ENCODE results near the gene POLR3B.

Gene POLR3B

GRCh38 chr12:106416273-106416672 lies 58.7 kb downstream of the POLR3B start:
- no peak overlapping the region for H3K4me3 ChIP-seq (ENCODE audit: low read length)
- H3K9me3 ChIP-seq (ENCODE audit: insufficient read depth, low read depth, low read length) = no peaks in the 10 kb centered on the region
- no peaks in the 10 kb centered on the region for H3K27me3 ChIP-seq (ENCODE audit: insufficient read depth, low read length)
- peaks cover 21% of the 10 kb centered on the region; the same call in 1 of the 2 replicates for H3K4me1 ChIP-seq (ENCODE audit: insufficient read depth, low read length)
- H3K27ac ChIP-seq (ENCODE audit: low read depth, low read length) = no peak overlapping the region
- no peak overlapping the region for H3K9ac ChIP-seq (ENCODE audit: low read depth, low read length)
- WGBS = 91% methylated on average over 2 of the region's 2 CpGs
- H3K36me3 ChIP-seq (ENCODE audit: insufficient read depth, low read length) = peaks cover 2% of the 10 kb centered on the region; the same call in 1 of the 2 replicates

DNA sequence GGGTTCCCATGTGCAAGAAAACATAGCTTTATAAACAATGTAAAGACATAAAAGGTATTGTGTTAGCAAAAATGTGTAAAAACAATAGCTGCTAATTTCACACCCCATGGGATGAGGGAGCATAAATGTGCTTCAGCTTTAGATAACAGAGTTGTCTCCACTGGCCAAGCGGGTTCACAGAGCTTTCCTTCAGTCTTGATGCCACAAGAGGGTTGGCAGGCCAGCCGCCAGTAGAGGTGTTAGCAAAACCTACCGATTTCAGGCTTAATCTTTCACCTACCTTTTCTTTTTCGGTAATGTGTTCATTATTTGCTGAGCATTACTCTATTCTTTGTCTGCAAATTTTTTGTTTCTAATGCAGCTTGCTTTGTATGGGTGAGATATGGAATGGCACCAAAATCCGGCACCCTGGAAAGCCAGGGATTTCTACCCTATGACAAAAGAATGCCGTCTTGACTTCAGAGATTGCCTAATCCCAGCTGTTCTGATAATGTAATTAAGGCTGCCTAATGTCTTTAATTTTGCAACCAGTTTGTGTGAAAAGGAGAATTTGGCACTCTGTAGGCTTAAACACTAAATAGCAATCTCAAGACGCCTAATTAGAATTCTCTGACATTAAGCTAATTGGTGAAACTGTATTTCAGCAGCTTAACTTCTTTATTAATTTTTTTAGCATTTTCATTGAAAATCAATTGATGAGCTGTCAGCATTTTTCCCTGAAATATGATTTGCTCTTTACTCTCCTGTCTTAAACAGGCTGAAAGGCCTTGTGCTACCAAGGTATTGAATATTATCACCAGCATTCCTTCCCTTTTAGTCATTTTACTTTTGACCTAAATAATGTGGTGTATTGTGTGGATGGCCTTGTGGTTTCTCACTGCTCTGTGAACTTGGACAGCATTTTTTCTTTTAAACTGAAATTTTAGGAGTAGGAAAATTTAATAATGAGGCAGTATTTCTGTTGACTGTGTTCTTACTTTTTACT lies 60.7 kb downstream of the POLR3B start:
- H3K9me3 ChIP-seq (ENCODE audit: insufficient read depth, low read depth, low read length) = no peaks in the 10 kb centered on the region
- H3K4me1 ChIP-seq (ENCODE audit: insufficient read depth, low read length) = peaks cover 21% of the 10 kb centered on the region; the same call in 1 of the 2 replicates
- 92% methylated on average over 7 of the region's 7 CpGs for WGBS
- H3K4me3 ChIP-seq (ENCODE audit: low read length) = no peak overlapping the region
- no peak overlapping the region for H3K9ac ChIP-seq (ENCODE audit: low read depth, low read length)
- no peak overlapping the region for H3K27ac ChIP-seq (ENCODE audit: low read depth, low read length)
- no peaks in the 10 kb centered on the region for H3K27me3 ChIP-seq (ENCODE audit: insufficient read depth, low read length)
- no peaks in the 10 kb centered on the region for H3K36me3 ChIP-seq (ENCODE audit: insufficient read depth, low read length)

DNA sequence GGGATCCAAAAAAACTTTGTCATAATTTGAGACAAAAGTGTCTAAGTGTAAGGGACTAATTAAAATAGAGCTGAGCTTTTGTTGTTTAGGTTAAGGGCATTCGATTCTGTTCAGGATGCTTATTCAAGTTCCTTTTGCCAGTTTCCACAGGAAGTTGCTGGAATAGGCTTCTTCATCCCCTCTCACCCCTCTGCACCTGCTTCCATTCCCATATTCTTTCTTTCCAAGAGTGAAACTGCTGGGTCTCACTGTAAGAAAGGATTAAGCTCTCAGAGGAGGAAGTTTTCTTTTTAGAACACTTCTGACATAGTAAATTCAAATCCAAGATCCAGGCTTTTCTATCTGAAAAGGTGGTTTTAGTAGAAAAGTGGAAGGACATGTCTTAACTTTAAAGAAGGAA lies 61.4 kb downstream of the POLR3B start:
- H3K9me3 ChIP-seq (ENCODE audit: insufficient read depth, low read depth, low read length) = no peaks in the 10 kb centered on the region
- no peaks in the 10 kb centered on the region for H3K36me3 ChIP-seq (ENCODE audit: insufficient read depth, low read length)
- no peak overlapping the region for H3K27ac ChIP-seq (ENCODE audit: low read depth, low read length)
- H3K4me1 ChIP-seq (ENCODE audit: insufficient read depth, low read length) = peaks cover 21% of the 10 kb centered on the region; the same call in 1 of the 2 replicates
- H3K4me3 ChIP-seq (ENCODE audit: low read length) = no peak overlapping the region
- 87% methylated on average over 1 of the region's 1 CpG for WGBS
- H3K27me3 ChIP-seq (ENCODE audit: insufficient read depth, low read length) = no peaks in the 10 kb centered on the region
- H3K9ac ChIP-seq (ENCODE audit: low read depth, low read length) = no peak overlapping the region

- WGBS = 94% methylated on average over 2 of the region's 2 CpGs
- no peak overlapping the region for H3K27ac ChIP-seq (ENCODE audit: low read depth, low read length)
- H3K9ac ChIP-seq (ENCODE audit: low read depth, low read length) = no peak overlapping the region
- H3K36me3 ChIP-seq (ENCODE audit: insufficient read depth, low read length) = peaks cover 10% of the 10 kb centered on the region; the same call in 1 of the 2 replicates
- H3K27me3 ChIP-seq (ENCODE audit: insufficient read depth, low read length) = no peaks in the 10 kb centered on the region
- no peak overlapping the region for H3K4me3 ChIP-seq (ENCODE audit: low read length)
- peaks cover 11% of the 10 kb centered on the region; the same call in 1 of the 2 replicates for H3K4me1 ChIP-seq (ENCODE audit: insufficient read depth, low read length)
- H3K9me3 ChIP-seq (ENCODE audit: insufficient read depth, low read depth, low read length) = no peaks in the 10 kb centered on the region
These were observed 65.7 kb downstream of the POLR3B start for GRCh38 chr12:106423291-106423690.

DNA sequence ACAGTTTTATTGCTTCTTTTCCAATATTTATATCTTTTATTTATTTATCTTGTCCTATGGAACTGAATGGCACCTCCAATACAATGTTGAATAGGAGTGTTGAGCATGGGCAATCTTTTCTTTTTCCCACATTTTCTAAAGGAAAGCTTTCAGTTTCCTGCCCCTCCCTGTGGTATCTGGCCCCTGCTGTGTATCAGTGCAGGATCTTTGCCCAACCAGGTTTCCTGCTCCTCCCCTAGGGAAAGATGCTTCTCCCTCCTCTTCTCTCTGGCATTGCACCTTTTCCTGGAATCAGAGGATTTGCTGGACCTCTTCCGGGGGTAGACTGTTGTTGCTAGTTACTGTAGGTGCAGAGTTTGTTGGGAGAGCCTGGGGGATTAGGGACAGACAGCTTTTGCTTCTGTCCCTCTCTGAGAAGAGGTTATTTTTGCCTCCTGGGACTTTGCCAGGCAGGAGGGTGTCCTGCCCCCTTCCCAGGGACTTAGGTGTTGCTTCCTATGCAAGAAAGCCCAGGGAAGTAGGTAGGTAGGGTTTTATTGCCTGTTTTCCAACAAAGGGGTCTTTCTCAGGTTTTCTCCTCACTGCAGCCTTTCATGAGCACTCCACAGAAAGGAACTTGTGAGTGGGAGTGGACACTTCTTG lies 67.6 kb downstream of the POLR3B start:
- WGBS = 80% methylated on average over 1 of the region's 1 CpG

DNA sequence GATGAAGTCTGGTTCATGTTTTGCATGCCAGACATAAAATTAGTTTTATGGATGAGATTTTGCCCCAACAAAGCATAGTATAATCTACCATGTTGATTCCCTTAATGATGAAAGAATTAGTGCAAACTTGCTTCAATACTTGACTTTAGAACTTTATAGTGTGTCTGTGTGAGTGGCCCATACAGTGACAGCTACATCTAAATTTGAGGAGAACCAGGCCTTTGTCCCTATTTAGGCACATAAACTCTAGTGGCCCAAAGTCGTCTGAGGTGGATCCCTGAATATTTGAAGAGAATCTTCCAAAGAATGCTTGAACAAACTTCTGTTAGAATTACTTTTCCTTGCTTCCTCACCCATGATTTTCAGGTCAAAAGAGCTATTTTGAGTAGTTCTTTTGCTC lies 70.4 kb downstream of the POLR3B start:
- H3K9me3 ChIP-seq (ENCODE audit: insufficient read depth, low read depth, low read length) = no peaks in the 10 kb centered on the region
- H3K4me1 ChIP-seq (ENCODE audit: insufficient read depth, low read length) = peaks cover 6% of the 10 kb centered on the region; the same call in 1 of the 2 replicates
- H3K27me3 ChIP-seq (ENCODE audit: insufficient read depth, low read length) = no peaks in the 10 kb centered on the region
- peaks cover 15% of the 10 kb centered on the region; the same call in 1 of the 2 replicates for H3K36me3 ChIP-seq (ENCODE audit: insufficient read depth, low read length)
- no peak overlapping the region for H3K4me3 ChIP-seq (ENCODE audit: low read length)
- no peak overlapping the region for H3K9ac ChIP-seq (ENCODE audit: low read depth, low read length)
- no peak overlapping the region for H3K27ac ChIP-seq (ENCODE audit: low read depth, low read length)
- WGBS = 88% methylated on average over 1 of the region's 1 CpG

More for the DNA sequence above, 67.6 kb downstream of the POLR3B start:
- Histone ChIP-seq H3K27me3 (ENCODE audit: insufficient read depth, low read length) (no peaks in the 10 kb centered on the region), H3K36me3 (ENCODE audit: insufficient read depth, low read length) (peaks cover 13% of the 10 kb centered on the region; the same call in 1 of the 2 replicates), H3K4me3 (ENCODE audit: low read length) (no peak overlapping the region), H3K9me3 (ENCODE audit: insufficient read depth, low read depth, low read length) (no peaks in the 10 kb centered on the region), H3K27ac (ENCODE audit: low read depth, low read length) (no peak overlapping the region), H3K9ac (ENCODE audit: low read depth, low read length) (no peak overlapping the region), H3K4me1 (ENCODE audit: insufficient read depth, low read length) (peaks cover 6% of the 10 kb centered on the region; the same call in 1 of the 2 replicates)

- Histone ChIP-seq H3K4me3 (ENCODE audit: low read length) (no peak overlapping the region), H3K9ac (ENCODE audit: low read depth, low read length) (no peak overlapping the region), H3K27ac (ENCODE audit: low read depth, low read length) (no peak overlapping the region), H3K9me3 (ENCODE audit: insufficient read depth, low read depth, low read length) (no peaks in the 10 kb centered on the region), H3K36me3 (ENCODE audit: insufficient read depth, low read length) (peaks cover 15% of the 10 kb centered on the region; the same call in 1 of the 2 replicates), H3K4me1 (ENCODE audit: insufficient read depth, low read length) (peaks cover 6% of the 10 kb centered on the region; the same call in 1 of the 2 replicates), H3K27me3 (ENCODE audit: insufficient read depth, low read length) (no peaks in the 10 kb centered on the region)
- WGBS = 88% methylated on average over 2 of the region's 2 CpGs
These were observed 70.8 kb downstream of the POLR3B start for GRCh38 chr12:106428384-106428783.

GRCh38 chr12:106429043-106429552 lies 71.5 kb downstream of the POLR3B start:
- WGBS = 90% methylated on average over 7 of the region's 7 CpGs
- peaks cover 6% of the 10 kb centered on the region; the same call in 1 of the 2 replicates for H3K4me1 ChIP-seq (ENCODE audit: insufficient read depth, low read length)
- H3K36me3 ChIP-seq (ENCODE audit: insufficient read depth, low read length) = peaks cover 20% of the 10 kb centered on the region; the same call in 1 of the 2 replicates
- no peaks in the 10 kb centered on the region for H3K27me3 ChIP-seq (ENCODE audit: insufficient read depth, low read length)
- H3K9ac ChIP-seq (ENCODE audit: low read depth, low read length) = no peak overlapping the region
- no peaks in the 10 kb centered on the region for H3K9me3 ChIP-seq (ENCODE audit: insufficient read depth, low read depth, low read length)
- H3K4me3 ChIP-seq (ENCODE audit: low read length) = no peak overlapping the region
- H3K27ac ChIP-seq (ENCODE audit: low read depth, low read length) = no peak overlapping the region

- WGBS = 92% methylated on average over 1 of the region's 1 CpG
- peaks cover 26% of the 10 kb centered on the region; the same call in 1 of the 2 replicates for H3K36me3 ChIP-seq (ENCODE audit: insufficient read depth, low read length)
- H3K27ac ChIP-seq (ENCODE audit: low read depth, low read length) = no peak overlapping the region
- no peaks in the 10 kb centered on the region for H3K9me3 ChIP-seq (ENCODE audit: insufficient read depth, low read depth, low read length)
- H3K9ac ChIP-seq (ENCODE audit: low read depth, low read length) = no peak overlapping the region
- H3K4me3 ChIP-seq (ENCODE audit: low read length) = no peak overlapping the region
- H3K27me3 ChIP-seq (ENCODE audit: insufficient read depth, low read length) = no peaks in the 10 kb centered on the region
- H3K4me1 ChIP-seq (ENCODE audit: insufficient read depth, low read length) = peaks cover 6% of the 10 kb centered on the region; the same call in 1 of the 2 replicates
These were observed 72.1 kb downstream of the POLR3B start for GRCh38 chr12:106429636-106430035.

GRCh38 chr12:106431839-106432411 lies 74.4 kb downstream of the POLR3B start:
- no peaks in the 10 kb centered on the region for H3K9me3 ChIP-seq (ENCODE audit: insufficient read depth, low read depth, low read length)
- H3K4me1 ChIP-seq (ENCODE audit: insufficient read depth, low read length) = no peaks in the 10 kb centered on the region
- WGBS = 97% methylated on average over 2 of the region's 3 CpGs
- H3K27me3 ChIP-seq (ENCODE audit: insufficient read depth, low read length) = no peaks in the 10 kb centered on the region
- H3K27ac ChIP-seq (ENCODE audit: low read depth, low read length) = no peak overlapping the region
- H3K4me3 ChIP-seq (ENCODE audit: low read length) = no peak overlapping the region
- H3K36me3 ChIP-seq (ENCODE audit: insufficient read depth, low read length) = peaks cover 36% of the 10 kb centered on the region
- H3K9ac ChIP-seq (ENCODE audit: low read depth, low read length) = no peak overlapping the region

Measured in HUES64 (cell line).